ENCODE data around the gene MICA. TPM values are rescaled to one million over a fixed set of nuclear protein-coding genes. Genes with fewer than 3 reads are reported as not detected.

Gene MICA
- total RNA-seq, 4 donors from 2014 or later = 17.4 to 33.2 (median 22.1) TPM

GRCh38 chr6:31356216-31356945 lies 47.0 kb upstream of the MICA start:
- WGBS, 2 donors (ENCODE audit: low coverage in 1 of 2) = no CpG with 5 or more reads among the region's 83 CpGs
- H3K4me3 ChIP-seq = peak overlapping the region; percentile 58 to 66
- TF ChIP-seq CTCF (IDR thresholded peaks at IDR 0.05) (no peak), POLR2A (IDR thresholded peaks at IDR 0.05) (no peak), EP300 (IDR thresholded peaks at IDR 0.05) (no peak), POLR2AphosphoS5 (IDR thresholded peaks at IDR 0.05) (no peak)
- no peaks in the 10 kb centered on the region for H3K9me3 ChIP-seq
- peaks cover 0 to 20% (median 5%) of the 10 kb centered on the region in 3 donors for H3K4me1 ChIP-seq
- H3K36me3 ChIP-seq = peaks cover 0 to 22% of the 10 kb centered on the region in 2 donors
- peak; percentile 75 for ATAC-seq
- H3K27ac ChIP-seq = peak overlapping the region; percentile 81 to 84 (median 82)
- no peaks in the 10 kb centered on the region for H3K27me3 ChIP-seq

GRCh38 chr6:31356946-31357466 lies 46.4 kb upstream of the MICA start, which contains the start of gene HLA-B:
Gene HLA-B (minus strand): TSS chr6:31357179. CDS start chr6:31357158, 21 bp downstream.
- Histone ChIP-seq H3K27ac (peak within 1 kb of the TSS; percentile 81 to 84 (median 82)), H3K4me1 (peaks cover 0 to 20% (median 5%) of the 10 kb centered on the region in 3 donors), H3K36me3 (peaks cover 0 to 22% of the 10 kb centered on the region in 2 donors), H3K9me3 (no peaks in the 10 kb centered on the region), H3K27me3 (no peaks in the 10 kb centered on the region), H3K4me3 (peak within 1 kb of the TSS; percentile 58 to 66)
- TF ChIP-seq POLR2A (IDR thresholded peaks at IDR 0.05) = peak in 1 of 2 donors; percentile 97
- TF ChIP-seq EP300 (IDR thresholded peaks at IDR 0.05) = no peak
- TF ChIP-seq POLR2AphosphoS5 (IDR thresholded peaks at IDR 0.05) = no peak
- TF ChIP-seq CTCF (IDR thresholded peaks at IDR 0.05) = peak in 1 of 4 experiments; percentile 6
- no CpG with 5 or more reads among the region's 39 CpGs for WGBS, 2 donors (ENCODE audit: low coverage in 1 of 2)
- ATAC-seq = peak; percentile 98

GRCh38 chr6:31357886-31358285 lies 45.5 kb upstream of the MICA start:
- peak overlapping the region in 1 of 4 donors; percentile 84 for H3K27ac ChIP-seq
- ATAC-seq = no peak
- H3K36me3 ChIP-seq = peaks cover 0 to 22% of the 10 kb centered on the region in 2 donors
- peaks cover 0 to 20% (median 5%) of the 10 kb centered on the region in 3 donors for H3K4me1 ChIP-seq
- no peaks in the 10 kb centered on the region for H3K9me3 ChIP-seq
- peaks cover 7% of the 10 kb centered on the region for H3K27me3 ChIP-seq
- peak overlapping the region in 1 of 2 donors; percentile 58 for H3K4me3 ChIP-seq
- no peak for TF ChIP-seq POLR2AphosphoS5 (IDR thresholded peaks at IDR 0.05)
- no peak for TF ChIP-seq CTCF (IDR thresholded peaks at IDR 0.05)
- no peak for TF ChIP-seq EP300 (IDR thresholded peaks at IDR 0.05)
- no peak for TF ChIP-seq POLR2A (IDR thresholded peaks at IDR 0.05)
- 24 to 53% methylated on average over 6 of the region's 6 CpGs for WGBS, 2 donors (ENCODE audit: low coverage in 1 of 2)

GRCh38 chr6:31358302-31358701 lies 45.1 kb upstream of the MICA start:
- no peak overlapping the region for H3K27ac ChIP-seq
- H3K9me3 ChIP-seq = no peaks in the 10 kb centered on the region
- no peak for TF ChIP-seq CTCF (IDR thresholded peaks at IDR 0.05)
- TF ChIP-seq EP300 (IDR thresholded peaks at IDR 0.05) = no peak
- no peak for TF ChIP-seq POLR2A (IDR thresholded peaks at IDR 0.05)
- no peak for TF ChIP-seq POLR2AphosphoS5 (IDR thresholded peaks at IDR 0.05)
- peaks cover 0 to 20% (median 5%) of the 10 kb centered on the region in 3 donors for H3K4me1 ChIP-seq
- peaks cover 9% of the 10 kb centered on the region for H3K27me3 ChIP-seq
- WGBS, 2 donors (ENCODE audit: low coverage in 1 of 2) = 60 to 67% methylated on average over 4 of the region's 4 CpGs
- ATAC-seq = no peak
- no peak overlapping the region for H3K4me3 ChIP-seq
- peaks cover 0 to 20% of the 10 kb centered on the region in 2 donors for H3K36me3 ChIP-seq

All from gastroesophageal sphincter (tissue), 4 donors.